Measurements from ENCODE around the gene G6PC1. TPM values are rescaled to one million over a fixed set of nuclear protein-coding genes. Genes with fewer than 3 reads are reported as not detected.

Gene G6PC1
- polyA plus RNA-seq, 10 donors, result 0.35 TPM; not detected in 9

DNA sequence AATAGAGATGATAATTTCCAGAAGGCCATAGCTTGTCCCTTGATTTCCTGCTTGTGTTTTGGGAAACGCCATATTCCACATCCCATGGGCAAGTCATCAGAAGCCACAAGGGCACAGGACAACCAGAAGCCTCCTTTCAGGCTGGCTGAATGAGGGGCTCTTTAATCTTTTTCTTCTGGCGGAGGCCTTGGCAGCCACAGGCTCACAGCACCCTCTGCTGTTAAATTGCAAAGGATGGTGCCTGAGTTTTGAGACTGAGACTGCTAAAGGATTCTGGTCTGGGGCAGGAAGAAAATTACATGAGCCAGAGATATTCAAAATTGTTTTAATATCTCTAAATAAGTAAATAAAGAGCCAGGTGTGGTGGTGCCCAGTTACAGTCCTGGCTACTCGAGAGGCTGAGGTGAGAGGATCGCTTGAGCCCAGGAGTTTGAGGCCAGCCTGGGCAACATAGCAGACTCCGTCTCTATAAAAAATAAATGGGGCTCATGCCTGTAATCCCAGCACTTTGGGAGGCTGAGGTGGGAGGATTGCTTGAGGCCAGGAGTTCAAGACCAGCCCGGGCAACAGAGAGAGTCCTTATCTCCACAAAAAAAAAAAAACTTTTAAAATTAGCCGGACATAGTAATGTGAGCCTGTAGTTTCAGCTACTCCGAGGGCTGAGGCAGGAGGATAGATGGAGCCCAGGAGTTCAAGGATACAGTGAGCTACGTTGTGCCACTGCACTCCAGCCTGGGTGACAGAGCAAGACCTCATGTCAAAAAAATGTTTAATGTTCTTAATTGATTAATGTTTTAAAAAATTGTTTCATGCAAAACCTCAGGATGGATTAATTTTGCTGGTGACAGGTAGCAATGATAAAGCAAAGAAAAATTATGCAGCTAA, 37.4 kb downstream of the G6PC1 start:
- peak; percentile 23 to 70 (median 52) for DNase-seq

DNA sequence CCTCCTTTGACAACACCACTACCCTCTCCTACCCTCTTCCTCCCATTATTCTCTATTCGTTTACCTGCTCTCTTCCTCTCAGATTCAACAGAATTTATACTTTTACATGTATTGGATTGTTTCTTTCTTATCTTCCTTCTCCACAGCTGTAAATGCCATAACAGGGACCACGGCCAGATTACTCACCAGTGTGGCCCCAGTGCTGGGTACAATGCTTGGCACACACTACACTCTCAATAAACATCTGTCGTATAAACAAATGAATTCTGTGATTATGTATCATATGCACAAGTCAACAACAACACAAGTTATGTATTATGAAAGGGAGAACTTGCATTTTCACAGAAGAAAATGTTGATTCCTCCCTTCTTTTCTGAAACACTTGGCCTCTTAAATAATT, 43.6 kb downstream of the G6PC1 start:
- no peak for DNase-seq

DNA sequence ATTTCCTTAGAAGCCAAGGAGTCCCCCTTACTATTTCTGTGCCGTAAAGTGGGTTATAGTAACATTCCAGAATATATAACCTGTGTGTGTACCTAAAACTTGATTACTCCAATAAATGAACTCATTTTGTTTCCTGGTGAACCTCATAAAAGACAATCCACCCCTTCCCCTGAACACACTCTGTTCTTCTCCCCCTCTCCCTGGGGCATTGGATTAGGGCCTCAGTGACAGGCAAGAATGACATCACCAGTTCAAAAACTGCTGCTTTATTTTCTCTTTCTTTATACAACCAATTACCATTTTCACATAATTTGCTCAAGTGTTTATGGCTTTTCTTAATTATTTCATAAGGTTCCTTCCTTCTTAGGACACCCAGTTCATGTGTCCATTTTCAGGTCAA, 46.2 kb downstream of the G6PC1 start:
- no peak for DNase-seq

DNA sequence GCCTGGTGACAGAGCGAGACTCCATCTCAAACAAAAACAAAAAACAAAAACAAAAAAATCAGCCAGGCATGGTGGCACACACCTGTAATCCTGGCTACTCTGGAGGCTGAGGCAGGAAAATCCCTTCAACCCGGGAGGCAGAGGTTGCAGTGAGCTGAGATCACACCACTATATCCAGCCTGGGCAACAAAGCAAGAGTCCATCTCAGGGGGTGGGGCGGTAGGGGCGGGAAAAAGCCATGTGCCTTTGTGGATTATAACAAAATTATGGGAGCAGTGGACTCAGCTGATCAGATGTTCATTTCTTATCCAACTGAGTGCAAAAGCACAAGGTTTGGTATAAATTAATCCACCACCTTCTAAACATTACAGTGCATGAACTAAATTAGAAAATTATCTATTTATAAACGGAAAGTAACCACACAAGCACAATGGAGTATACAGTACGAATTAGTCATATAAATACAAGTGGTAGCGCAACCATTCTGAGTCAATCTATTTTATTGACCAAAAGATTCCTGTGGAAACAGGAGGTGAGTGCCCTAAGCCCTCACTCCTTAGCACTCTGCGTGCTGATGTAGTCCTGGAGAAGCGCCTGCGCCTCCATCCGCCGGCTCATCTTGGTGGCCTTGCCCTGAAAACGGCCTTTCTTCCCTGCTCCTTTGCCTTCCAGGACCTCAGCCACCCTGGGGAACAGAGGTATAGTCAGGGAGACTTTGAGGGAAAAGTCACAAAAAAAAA, 49.6 kb downstream of the G6PC1 start:
- no peak for DNase-seq

Other genes starting within 250 kb of the G6PC1 start
- gene TUBG2, start 241.5 kb upstream of the G6PC1 start, polyA plus RNA-seq (ENCODE audit: insufficient read length in 10 of 10), result 10 to 100 TPM in 9 of 10 donors, 1 to 10 TPM in 1; 9.7 to 21.2 (median 12.6) TPM
- gene PLEKHH3, start 223.8 kb upstream of the G6PC1 start, polyA plus RNA-seq (ENCODE audit: insufficient read length in 10 of 10), result 10 to 100 TPM; 23.6 to 41.7 (median 35.5) TPM
- 1 to 10 TPM in 7 of 10 donors, under 1 TPM in 3; 0.71 to 2.1 (median 1.6) TPM for gene CCR10, start 219.0 kb upstream of the G6PC1 start, polyA plus RNA-seq (ENCODE audit: insufficient read length in 10 of 10)
- gene CNTNAP1, start 218.3 kb upstream of the G6PC1 start, polyA plus RNA-seq (ENCODE audit: insufficient read length in 10 of 10), result 10 to 100 TPM; 10.2 to 15.7 (median 11.9) TPM
- 10 to 100 TPM; 15.5 to 31.4 (median 19.0) TPM for gene EZH1, start 155.8 kb upstream of the G6PC1 start, polyA plus RNA-seq (ENCODE audit: insufficient read length in 10 of 10)
- 10 to 100 TPM; 56.8 to 86.9 (median 73.2) TPM for gene RAMP2, start 139.6 kb upstream of the G6PC1 start, polyA plus RNA-seq (ENCODE audit: insufficient read length in 10 of 10)
- gene VPS25, start 127.3 kb upstream of the G6PC1 start, polyA plus RNA-seq (ENCODE audit: insufficient read length in 10 of 10), result 10 to 100 TPM; 26.0 to 38.5 (median 31.9) TPM
- gene WNK4, start 120.2 kb upstream of the G6PC1 start, polyA plus RNA-seq (ENCODE audit: insufficient read length in 10 of 10), result 1 to 10 TPM in 3 of 10 donors, under 1 TPM in 7; 0.31 to 1.3 (median 0.54) TPM
- 10 to 100 TPM; 48.5 to 61.5 (median 57.3) TPM for gene COA3, start 102.1 kb upstream of the G6PC1 start, polyA plus RNA-seq (ENCODE audit: insufficient read length in 10 of 10)
- 1 to 10 TPM in 3 of 10 donors, under 1 TPM in 7; 0.46 to 1.5 (median 0.74) TPM for gene CNTD1, start 101.9 kb upstream of the G6PC1 start, polyA plus RNA-seq (ENCODE audit: insufficient read length in 10 of 10)
- gene BECN1, start 76.5 kb upstream of the G6PC1 start, polyA plus RNA-seq (ENCODE audit: insufficient read length in 10 of 10), result 10 to 100 TPM; 38.4 to 54.3 (median 46.2) TPM
- 10 to 100 TPM; 47.7 to 71.6 (median 55.8) TPM for gene PSME3, start 67.4 kb upstream of the G6PC1 start, polyA plus RNA-seq (ENCODE audit: insufficient read length in 10 of 10)
- 1 to 10 TPM in 2 of 10 donors, under 1 TPM in 8; 0.59 to 1.4 (median 0.77) TPM for gene AOC2, start 56.2 kb upstream of the G6PC1 start, polyA plus RNA-seq (ENCODE audit: insufficient read length in 10 of 10)
- 10 to 100 TPM; 15.8 to 25.3 (median 17.4) TPM for gene AOC3, start 49.6 kb upstream of the G6PC1 start, polyA plus RNA-seq (ENCODE audit: insufficient read length in 10 of 10)
- gene AARSD1, start 63.7 kb downstream of the G6PC1 start, polyA plus RNA-seq (ENCODE audit: insufficient read length in 10 of 10), result 10 to 100 TPM; 45.0 to 69.9 (median 48.3) TPM
- 10 to 100 TPM; 46.0 to 82.2 (median 70.7) TPM for gene PTGES3L, start 79.3 kb downstream of the G6PC1 start, polyA plus RNA-seq (ENCODE audit: insufficient read length in 10 of 10)
- gene RUNDC1, start 79.8 kb downstream of the G6PC1 start, polyA plus RNA-seq (ENCODE audit: insufficient read length in 10 of 10), result 1 to 10 TPM; 6.0 to 8.9 (median 7.5) TPM
- 1,000 to 10,000 TPM; 2,057 to 2,736 (median 2,428) TPM for gene RPL27, start 97.6 kb downstream of the G6PC1 start, polyA plus RNA-seq (ENCODE audit: insufficient read length in 10 of 10)
- 1 to 10 TPM; 4.2 to 7.7 (median 6.5) TPM for gene IFI35, start 106.0 kb downstream of the G6PC1 start, polyA plus RNA-seq (ENCODE audit: insufficient read length in 10 of 10)
- gene VAT1, start 121.6 kb downstream of the G6PC1 start, polyA plus RNA-seq (ENCODE audit: insufficient read length in 10 of 10), result 10 to 100 TPM; 62.1 to 97.2 (median 77.5) TPM
- gene RND2, start 124.4 kb downstream of the G6PC1 start, polyA plus RNA-seq (ENCODE audit: insufficient read length in 10 of 10), result 1 to 10 TPM in 5 of 10 donors, under 1 TPM in 5; 0.47 to 1.3 (median 0.93) TPM
- gene BRCA1, start 224.6 kb downstream of the G6PC1 start, polyA plus RNA-seq (ENCODE audit: insufficient read length in 10 of 10), result 10 to 100 TPM in 4 of 10 donors, 1 to 10 TPM in 6; 7.3 to 13.5 (median 9.0) TPM

All from muscle of back (tissue), 11 donors.